Raji (cell line): ENCODE measurements around the gene GPR153.

Source experiments
- POLR2A ChIP-seq: IDR thresholded peaks from 2 replicates; pipeline ENCODE4 v1.6.1; 2011; ENCODE audit warnings: low read depth, low read length, control low read depth; ENCODE audit not compliant: insufficient read depth

Gene GPR153

DNA sequence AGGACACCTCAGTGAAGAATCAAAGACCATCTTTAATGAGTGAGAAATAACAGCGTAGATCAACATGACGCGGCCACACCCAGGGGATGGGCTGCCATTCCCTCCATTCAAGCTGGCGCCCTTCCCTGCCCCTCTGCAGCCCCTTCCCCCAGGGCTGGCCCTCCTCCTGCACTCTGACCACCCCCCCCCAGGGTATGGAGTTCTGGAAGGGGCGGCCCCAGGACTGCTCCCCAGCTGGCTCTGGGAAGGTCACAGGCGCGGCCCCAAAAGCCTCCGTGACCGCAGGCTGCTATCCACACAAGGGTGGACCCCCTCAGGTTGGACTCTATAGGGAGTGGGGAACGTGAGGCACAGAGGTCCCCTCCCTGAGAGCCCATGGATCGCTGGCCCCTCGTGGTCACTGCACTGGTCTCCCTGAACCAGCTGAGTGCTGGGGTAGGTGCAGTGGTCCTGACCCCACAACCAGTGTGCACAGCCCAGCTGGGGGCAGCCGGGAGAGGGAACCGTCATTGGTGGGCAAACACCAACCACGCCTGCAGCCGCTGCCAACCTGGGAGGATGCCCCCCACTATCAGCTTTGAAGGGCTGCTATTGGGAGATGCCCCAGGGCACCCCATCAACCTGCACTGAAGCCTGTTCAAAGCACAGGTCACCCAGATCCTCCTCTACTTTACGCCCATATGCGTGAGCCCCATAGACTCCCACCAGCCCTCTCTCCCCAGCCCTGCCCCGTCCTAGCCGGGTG, 16.1 kb upstream of the GPR153 start:
- TF ChIP-seq POLR2A: no peak

DNA sequence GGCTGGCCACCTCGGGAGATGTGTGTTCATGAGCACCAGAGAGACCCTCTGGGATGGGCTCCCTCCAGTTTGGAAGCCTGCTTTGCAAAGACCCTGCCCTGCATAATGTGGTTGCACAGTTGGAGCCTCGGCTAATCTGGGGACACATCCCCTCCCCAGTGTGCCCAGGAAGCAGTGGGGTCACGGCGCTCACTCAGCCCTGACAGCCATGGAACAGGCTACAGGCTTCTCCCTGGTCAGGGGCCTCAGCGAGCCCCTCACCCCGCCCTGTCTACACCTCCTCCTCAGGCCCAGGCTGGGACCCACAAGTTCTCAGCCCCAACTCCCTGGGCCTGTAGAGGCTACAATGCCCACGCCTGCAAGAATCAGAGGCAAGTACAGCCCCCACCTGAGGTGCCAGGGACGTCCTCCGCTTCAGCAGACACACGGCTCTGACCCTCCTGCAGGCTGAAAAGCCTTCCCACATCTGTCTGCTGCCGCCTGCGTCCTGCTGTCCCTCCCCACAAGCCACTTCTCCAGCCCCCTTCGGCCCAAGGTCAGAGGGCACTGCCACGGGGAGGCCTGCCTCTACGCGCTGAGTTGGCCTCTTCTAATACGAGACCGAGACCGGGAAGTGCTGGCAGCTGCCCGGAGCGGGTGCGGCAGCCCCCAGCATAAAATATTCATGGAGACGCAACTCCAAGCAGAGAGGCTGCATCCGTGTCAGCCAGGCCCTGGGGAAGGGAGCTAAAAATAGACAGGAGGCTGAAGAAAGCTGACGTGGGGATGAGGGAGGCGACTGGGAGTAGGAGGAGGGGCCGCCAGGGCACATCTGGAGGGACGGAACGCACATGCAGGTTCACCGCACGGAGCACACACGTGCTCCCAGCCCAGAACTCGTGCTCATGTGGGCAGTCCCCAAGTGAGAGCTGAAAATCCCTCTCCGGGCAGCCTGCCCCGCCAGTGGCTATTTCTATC, 15.2 kb upstream of the GPR153 start:
- no peak for TF ChIP-seq POLR2A

DNA sequence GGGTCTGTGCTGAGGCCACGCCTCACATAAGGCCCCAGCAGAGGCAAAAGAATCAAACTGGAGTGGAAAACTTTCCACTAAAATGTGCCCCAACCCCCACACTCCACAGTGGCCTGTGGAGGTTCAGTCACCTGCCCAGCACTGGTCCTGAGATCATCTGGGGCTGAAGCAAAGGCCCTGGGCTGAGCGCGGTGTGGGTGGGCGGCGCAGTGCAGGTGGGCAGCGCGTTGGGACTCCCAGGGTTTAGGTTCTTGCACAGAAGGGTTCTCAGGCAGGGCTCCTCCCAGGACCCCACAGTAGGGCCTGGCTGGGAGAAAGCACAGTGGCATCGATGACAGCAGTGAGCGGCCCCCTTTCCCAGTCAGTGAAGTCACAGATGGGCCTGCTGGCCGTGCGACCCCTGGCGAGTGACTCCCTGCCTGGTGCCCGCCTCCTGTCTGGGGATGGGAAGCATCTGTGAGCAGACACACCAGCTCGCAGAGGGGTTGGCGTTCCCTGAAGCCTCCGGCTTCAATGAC, 13.8 kb upstream of the GPR153 start:
- TF ChIP-seq POLR2A: no peak

DNA sequence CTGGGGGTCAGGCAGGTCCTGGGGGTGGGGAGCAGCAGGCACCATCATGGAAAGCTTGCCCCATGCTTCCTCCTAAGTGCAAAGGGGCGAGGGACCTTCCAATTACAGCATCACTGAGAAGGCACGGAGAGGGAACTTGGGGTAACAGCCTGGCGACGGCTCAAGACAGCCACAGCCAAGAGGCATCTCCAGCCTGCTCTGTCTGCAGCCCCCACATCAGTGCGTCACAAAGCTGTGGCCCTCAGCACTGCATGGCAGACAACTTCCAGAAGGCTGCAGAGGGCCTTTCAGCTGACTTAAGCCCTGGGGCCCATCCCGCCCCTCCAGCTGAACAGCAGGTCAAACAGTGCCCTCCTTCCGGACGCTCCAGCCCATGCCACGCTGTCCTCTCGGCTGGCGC, 13.2 kb upstream of the GPR153 start:
- TF ChIP-seq POLR2A: no peak

DNA sequence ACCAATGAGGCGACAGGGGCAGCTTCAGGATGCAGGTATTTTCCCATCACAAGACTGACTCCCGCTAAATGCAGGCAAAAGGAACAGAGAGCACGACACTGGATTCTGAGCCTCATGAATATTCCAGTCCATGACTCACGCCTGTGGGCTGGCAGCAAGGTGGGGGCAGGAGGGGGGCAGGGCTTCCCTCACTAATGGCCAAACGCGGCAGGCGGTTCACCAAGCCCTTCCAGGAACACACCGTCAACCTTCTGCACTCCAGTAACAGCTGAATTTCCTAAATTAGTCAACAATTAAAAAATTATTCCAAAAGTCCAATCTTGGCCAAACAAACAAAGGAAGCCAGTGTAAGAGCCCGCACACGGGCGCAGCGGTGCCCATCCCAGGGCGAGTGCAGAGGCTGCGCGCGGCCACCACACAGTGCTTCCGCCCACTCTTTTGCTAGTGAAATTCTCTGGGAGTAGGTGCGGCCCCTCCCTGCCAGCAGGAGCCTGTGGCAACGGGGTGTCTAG, 12.5 kb upstream of the GPR153 start:
- TF ChIP-seq POLR2A: no peak

DNA sequence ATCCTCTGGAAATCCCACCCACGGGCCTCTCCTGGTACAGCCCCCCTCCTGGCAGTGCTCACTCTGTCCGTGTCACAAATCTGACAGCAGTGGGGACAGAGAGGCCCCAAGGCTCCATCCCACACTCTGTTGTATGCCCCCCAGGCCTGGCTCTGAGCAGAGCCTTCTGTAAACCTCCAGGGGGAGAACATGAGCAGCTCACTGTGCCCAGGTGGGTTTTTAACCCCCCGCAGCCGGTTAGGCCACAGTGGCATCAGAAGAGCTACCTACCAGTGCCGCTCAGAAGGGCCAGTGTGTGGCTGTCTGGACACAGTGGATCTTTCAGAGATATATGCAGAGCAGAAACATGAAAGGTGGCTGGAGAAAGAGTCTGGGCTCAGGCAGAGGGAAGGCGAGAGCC, 12.0 kb upstream of the GPR153 start:
- TF ChIP-seq POLR2A: no peak

DNA sequence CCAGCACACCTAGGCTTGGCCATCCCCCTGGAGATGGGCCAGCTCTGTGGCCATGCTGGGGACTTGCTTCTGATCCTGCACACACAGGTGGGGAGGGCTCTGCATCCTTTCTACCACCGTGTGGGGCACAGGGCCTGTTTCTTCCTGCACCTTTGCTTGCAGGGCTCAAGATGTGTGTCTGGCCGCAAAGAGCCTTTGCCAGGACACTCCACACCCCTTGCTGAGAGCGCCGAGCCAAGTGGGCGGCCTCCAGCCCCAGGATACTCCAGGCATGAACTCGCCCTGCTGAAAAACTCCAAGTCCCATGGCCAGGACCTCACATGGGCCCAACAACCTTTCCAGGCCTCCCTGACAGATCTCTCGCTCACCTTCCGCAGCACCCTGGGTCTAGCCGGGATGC, 11.6 kb upstream of the GPR153 start:
- TF ChIP-seq POLR2A: no peak

DNA sequence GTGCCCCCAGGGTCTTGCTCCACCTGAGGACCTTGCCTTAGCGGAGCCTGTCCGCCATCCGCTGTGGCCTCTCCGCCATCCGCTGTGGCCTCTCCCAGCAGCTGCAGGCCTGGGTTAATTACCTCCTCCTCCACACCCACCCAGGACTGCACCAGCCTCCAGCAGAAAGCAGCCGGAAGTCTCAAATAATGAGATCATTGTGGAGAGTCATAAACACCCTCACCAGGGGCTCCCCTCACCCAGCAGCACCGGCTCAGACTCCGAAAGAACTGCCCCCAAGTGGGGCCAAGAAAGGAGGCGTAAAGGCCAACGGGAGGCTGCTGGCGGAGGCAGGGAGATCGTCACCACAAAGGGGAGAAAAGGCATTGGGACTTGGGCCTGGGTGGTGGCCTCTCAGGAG, 10.7 kb upstream of the GPR153 start:
- no peak for TF ChIP-seq POLR2A

DNA sequence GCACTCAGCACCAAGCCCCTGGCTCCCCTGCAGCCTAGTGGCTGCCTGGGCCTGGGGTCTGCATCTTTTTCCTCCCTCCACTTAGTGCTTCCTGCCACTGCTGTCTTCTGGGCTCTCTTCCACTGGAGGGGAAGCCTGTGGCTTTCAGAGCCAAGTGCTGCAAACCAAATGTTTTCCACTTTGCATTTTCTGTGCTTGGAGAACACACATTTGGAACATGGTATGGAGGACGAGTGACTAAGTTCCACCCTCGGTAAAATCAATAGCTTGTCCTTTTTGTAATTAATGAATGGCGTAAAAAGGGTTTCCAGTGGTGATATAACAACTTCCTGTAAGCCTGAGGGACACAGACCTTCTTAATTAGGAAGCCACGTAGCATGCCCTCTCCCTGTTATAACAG, 10.1 kb upstream of the GPR153 start:
- no peak for TF ChIP-seq POLR2A

DNA sequence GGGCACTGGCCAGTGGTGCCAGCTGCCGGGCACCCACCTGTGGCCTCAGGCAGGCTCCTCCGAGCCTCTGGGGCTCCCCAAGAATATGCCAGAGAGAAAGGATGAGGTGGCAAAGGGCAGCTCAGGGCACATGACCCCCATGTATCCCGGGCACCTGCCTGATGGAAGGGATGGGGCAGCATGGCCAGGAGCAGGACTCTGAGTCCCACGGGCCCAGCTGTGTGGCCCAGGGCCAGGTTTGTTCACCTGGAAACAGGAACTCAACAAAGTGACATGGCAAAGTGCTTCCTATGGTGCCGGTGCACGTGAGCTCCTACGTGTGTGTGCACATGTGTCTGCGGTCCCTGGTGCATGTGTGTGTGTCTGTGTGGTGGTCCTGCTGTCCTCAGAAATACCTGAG, 9.5 kb upstream of the GPR153 start:
- no peak for TF ChIP-seq POLR2A

DNA sequence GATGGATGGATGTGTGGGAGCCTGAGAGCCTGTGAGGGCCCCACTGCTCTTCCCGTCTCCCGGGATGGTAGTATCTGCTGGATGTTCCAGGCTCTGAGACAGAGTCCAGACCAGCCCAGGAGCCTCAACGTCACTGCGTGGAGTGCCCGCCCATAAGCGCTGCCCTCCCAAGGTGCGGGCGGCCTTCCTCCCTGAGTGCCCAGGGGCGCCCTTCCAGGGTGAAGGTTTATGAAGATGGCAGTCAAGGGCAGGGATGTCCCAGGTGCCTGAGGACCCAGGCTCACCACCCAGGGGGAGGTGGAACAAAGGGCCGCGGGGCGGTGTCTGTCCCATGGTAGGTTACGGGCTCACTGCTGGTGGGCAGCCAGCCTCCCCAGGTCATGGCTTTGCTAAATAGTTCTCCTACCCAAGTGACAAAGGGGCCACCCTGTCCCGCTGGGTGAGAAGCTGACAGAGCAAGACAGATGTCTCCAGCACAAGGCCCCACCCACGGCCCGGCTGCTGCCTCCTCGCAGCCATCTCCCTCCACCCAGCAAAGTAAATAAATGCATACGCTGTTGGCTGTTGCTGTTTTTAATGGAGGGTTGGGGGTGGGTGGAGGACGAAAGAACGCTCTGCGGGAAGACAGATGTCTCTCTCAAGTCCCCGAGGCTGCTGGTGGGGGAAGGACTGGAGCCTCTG, 9.0 kb upstream of the GPR153 start:
- TF ChIP-seq POLR2A: no peak

DNA sequence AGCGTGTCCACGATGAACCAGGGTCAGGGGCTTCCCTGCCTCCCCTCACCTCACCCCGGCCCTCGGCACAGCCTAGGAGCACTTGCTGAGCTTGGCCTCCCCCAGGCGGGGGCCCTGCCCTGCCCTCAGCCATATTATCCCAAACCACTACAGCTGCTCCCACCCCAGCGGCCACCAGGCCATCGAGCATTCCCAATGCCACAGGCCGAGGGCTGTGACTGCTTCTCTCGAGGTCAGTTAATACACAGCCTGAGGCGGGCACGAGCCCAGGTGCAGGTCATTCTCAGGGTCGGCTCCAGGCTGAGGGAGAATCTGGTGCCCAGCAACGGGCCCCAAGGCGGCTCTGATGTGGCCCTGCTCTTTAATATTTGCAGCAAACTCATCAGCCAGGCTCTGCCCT, 8.4 kb upstream of the GPR153 start:
- no peak for TF ChIP-seq POLR2A

DNA sequence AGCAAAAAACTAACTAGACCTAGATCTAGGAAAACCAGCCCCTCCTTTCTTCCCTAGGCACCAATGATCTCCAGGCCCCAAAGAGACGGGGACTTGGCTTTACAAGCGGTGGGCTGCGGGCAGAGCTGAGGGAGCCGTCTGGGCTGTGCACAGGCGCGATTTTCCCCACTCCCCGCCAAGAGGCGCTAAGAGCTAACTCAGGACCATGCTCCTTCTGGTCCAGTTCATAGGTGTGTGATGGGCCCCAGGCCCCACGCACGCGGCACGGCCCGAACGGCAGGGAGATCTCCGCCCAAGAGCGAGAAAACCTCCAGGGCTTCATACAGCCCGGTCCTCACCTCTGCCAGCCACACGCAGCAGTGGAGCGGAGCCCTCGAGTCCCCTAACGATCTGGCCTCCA, 7.5 kb upstream of the GPR153 start:
- no peak for TF ChIP-seq POLR2A

DNA sequence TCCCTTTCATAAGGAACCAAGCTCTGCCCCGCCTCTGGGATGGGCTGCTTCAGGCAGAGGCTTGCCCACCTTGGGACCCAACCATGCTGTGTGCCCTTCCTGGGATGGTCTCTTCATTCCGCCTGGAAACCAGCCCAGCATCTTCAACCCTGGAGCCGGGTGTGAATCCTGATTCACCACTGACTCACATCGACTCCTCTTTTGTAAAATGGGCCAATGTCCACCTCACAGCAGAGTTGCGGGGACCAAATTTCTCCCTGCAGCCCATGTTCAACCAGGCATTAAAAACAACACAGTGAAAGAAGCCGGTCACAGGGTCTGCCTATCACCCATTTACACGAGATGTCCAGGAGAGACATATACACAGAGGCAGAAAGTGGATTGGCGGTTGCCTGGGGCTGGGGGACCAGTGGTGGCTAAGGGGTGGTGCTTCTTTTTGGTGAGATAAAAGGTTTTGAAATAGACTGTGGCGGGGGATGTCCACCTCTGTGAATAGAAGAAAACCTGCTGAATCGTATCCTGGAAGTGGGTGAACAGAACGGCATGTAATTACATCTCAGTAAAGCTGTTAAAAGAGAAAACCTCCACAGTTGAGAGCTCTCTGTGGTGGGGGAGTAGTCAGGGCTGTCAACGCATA, 6.9 kb upstream of the GPR153 start:
- TF ChIP-seq POLR2A: no peak

DNA sequence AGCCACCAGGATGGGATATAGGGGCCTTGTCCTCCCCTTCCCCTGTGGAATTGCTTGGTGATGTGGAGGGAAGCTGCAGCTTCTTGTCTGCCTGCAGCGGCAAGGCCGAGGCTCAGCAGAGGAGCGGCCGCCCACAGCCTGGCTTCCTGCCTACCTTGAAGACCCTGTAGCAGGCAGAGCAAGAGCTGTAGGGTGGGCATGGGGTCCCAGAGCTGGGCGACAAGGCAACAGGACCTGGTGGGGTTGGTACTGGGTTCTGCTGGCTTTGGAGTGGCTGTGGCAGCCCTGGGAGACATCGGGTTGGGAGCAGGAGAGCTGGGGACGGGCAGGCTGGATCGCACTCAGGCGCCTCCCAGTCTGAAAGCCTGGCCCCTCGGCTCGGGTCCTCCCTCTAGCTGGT, 5.7 kb upstream of the GPR153 start:
- no peak for TF ChIP-seq POLR2A
